Dendritic cell treated with granulocyte-macrophage colony-stimulating factor and Interleukin-4, amounts not matched to agents 40 ng/mL and 50 ng/mL, for 4 days (primary cell): Measurements from ENCODE around the gene TRIM29.
"Not testable (repeated sequence)": the region's sequence is repeated elsewhere in the genome, so short reads cannot be mapped to it uniquely, and the experiment has no call there.

ENCODE experiments used
- H3K27ac Mint-ChIP-seq: one replicate; pipeline ENCODE4 v1.8.0; 2022; ENCODE audit warnings: mild to moderate bottlenecking, mixed read lengths
- H3K27me3 Mint-ChIP-seq: one replicate; pipeline ENCODE4 v1.8.0; 2022; ENCODE audit warnings: mild to moderate bottlenecking, mixed read lengths
- H3K36me3 Mint-ChIP-seq: one replicate; pipeline ENCODE4 v1.8.0; 2022; ENCODE audit warnings: low read depth, mixed read lengths
- H3K4me1 Mint-ChIP-seq: one replicate; pipeline ENCODE4 v1.8.0; 2022; ENCODE audit warnings: low read depth, mixed read lengths
- H3K4me3 Mint-ChIP-seq: one replicate; pipeline ENCODE4 v1.8.0; 2022; ENCODE audit warnings: mild to moderate bottlenecking, moderate library complexity, mixed read lengths
- H3K9me3 Mint-ChIP-seq: one replicate; pipeline ENCODE4 v1.8.0; 2022; ENCODE audit warnings: mixed read lengths
- intact Hi-C: fragments of 100-400 bp; cut with micrococcal nuclease; formaldehyde crosslinking; loops from one replicate; pipeline ENCODE4 v1.15.0; 2022

Gene TRIM29

DNA sequence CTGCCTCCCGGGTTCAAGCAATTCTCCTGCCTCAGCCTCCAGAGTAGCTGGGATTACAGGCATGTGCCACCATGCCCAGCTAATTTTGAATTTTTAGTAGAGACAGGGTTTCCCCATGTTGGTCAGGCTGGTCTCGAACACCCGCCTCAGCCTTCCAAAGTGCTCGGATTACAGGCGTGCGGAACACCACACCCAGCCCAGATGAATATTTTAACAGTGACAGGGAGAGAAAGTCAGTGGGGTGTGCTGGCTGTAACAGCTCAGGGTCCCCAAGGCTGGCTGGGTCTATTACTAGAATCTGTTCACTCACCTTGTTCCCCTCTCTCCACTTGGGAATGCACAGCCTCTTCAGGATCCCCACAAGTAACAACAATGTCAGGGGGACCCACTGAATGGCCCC, 42.1 kb upstream of the TRIM29 start:
- H3K4me3 Mint-ChIP-seq, H3K9me3 Mint-ChIP-seq, H3K27ac Mint-ChIP-seq, H3K36me3 Mint-ChIP-seq, intact Hi-C loops: not testable (repeated sequence)
- H3K27me3 Mint-ChIP-seq = peaks cover 47% of the 10 kb centered on the region
- H3K4me1 Mint-ChIP-seq = peaks cover 49% of the 10 kb centered on the region

DNA sequence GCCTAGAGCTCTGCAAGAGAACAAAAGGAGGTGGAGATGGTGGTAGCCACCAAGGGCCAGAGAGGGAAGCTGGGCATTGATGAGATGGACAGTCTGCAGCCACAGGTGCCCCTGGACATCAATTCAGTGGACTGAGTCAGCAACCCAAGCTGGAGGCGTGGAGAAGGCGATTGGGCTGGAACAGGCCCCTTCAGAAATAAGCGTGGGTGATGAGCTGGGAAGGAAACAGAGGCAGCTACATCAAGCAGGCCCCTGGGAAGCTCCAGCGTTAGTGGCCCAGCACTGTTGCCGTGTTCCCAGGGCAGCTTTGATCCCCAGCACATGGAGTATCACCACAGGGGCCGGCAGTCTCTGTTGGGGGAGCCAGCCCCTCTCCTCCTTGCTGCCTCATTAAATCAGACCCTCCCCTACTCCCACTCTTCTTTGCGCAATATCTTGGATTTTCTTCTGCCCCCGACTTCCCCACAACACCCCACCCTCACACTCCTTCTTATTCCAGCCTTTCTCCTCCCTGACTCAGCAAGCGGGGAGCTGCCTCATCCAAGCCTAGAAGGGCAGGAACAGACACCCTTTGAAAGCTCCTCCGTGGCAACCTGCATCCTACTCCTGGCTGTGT, 41.3 kb upstream of the TRIM29 start:
- peaks cover 49% of the 10 kb centered on the region for H3K27me3 Mint-ChIP-seq
- intact Hi-C loops = no loop called here
- H3K9me3 Mint-ChIP-seq = peaks cover 8% of the 10 kb centered on the region
- H3K36me3 Mint-ChIP-seq = no peaks in the 10 kb centered on the region
- no peak overlapping the region for H3K4me3 Mint-ChIP-seq
- H3K27ac Mint-ChIP-seq = peak overlapping the region; percentile 59
- peaks cover 54% of the 10 kb centered on the region for H3K4me1 Mint-ChIP-seq

DNA sequence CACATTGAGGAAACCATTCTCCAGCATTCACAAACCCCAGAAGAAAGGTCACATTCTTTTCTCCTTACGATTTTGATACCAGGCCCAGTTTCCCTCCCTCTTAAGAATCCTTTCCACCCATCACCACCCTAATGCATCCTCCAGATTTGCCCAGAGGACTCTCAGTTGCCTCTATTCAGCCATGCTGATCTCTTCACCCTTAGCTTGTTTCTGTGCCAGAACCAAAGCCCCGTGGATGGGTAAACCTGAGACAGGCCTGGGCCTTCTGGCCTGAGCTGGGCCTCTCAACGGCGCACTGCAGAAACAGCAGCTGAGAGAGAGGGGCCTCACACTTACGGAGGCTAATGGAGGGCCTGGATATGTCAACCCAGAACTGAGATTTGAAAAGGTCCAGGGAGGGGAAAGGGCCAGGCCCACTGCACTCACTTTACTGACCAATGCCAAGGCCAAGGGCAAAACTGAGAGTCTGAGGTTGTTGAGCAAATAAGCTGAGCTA, 40.7 kb upstream of the TRIM29 start:
- intact Hi-C loops = no loop called here
- Mint-ChIP-seq H3K4me3 (no peak overlapping the region), H3K27me3 (peaks cover 51% of the 10 kb centered on the region), H3K9me3 (peaks cover 8% of the 10 kb centered on the region), H3K4me1 (peaks cover 54% of the 10 kb centered on the region), H3K36me3 (no peaks in the 10 kb centered on the region), H3K27ac (no peak overlapping the region)

DNA sequence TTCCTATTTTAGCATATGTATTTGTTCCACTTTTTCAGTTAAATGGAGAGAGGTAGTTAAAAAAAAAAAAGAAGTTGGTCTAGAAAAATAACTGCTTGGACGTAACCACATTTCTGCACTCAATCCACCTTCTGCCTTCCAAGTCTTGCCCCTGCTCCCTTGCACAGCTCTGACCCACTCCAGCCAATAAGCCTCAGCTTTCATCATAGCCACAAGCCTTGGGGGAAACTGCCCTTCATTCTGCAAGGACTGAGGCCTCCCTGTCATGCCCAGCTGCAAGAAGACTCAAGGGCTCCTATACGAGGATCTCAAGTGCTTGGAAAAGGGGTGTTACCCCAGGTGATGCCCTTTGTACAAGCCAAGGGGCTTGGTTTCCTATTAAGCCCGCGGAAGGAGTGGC, 37.0 kb upstream of the TRIM29 start:
- H3K9me3 Mint-ChIP-seq = peaks cover 8% of the 10 kb centered on the region
- H3K4me3 Mint-ChIP-seq = no peak overlapping the region
- H3K27ac Mint-ChIP-seq = no peak overlapping the region
- H3K36me3 Mint-ChIP-seq = no peaks in the 10 kb centered on the region
- peaks cover 34% of the 10 kb centered on the region for H3K4me1 Mint-ChIP-seq
- intact Hi-C loops = loop anchor here (5.0 kb wide), 1 partner anchor 32 kb away; no protein-coding TSS in a partner anchor
- H3K27me3 Mint-ChIP-seq = peaks cover 81% of the 10 kb centered on the region

DNA sequence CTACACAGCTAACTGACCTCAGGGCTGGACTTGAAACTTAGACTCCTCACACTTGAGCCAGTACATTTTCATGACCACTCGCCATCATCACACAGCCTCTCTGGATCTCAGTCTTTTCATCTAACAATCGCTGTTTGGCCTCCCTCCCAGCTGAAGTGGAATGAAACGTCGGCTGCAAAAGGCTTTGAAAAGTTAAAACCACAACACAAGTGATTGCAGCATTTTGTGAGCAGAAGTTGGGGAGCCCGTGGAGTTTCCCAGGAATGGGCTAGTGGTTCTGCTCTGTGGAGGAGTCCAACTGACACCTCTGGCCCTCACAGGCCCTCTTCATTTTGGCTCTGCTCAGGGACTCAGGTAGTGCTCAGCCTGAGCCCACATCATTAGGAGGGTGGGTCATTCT, 35.9 kb upstream of the TRIM29 start:
- peaks cover 71% of the 10 kb centered on the region for H3K27me3 Mint-ChIP-seq
- H3K27ac Mint-ChIP-seq = no peak overlapping the region
- H3K36me3 Mint-ChIP-seq = no peaks in the 10 kb centered on the region
- no peak overlapping the region for H3K4me3 Mint-ChIP-seq
- H3K9me3 Mint-ChIP-seq = peaks cover 8% of the 10 kb centered on the region
- intact Hi-C loops = loop anchor here (5.0 kb wide), 1 partner anchor 33 kb away; no protein-coding TSS in a partner anchor
- peaks cover 33% of the 10 kb centered on the region for H3K4me1 Mint-ChIP-seq

DNA sequence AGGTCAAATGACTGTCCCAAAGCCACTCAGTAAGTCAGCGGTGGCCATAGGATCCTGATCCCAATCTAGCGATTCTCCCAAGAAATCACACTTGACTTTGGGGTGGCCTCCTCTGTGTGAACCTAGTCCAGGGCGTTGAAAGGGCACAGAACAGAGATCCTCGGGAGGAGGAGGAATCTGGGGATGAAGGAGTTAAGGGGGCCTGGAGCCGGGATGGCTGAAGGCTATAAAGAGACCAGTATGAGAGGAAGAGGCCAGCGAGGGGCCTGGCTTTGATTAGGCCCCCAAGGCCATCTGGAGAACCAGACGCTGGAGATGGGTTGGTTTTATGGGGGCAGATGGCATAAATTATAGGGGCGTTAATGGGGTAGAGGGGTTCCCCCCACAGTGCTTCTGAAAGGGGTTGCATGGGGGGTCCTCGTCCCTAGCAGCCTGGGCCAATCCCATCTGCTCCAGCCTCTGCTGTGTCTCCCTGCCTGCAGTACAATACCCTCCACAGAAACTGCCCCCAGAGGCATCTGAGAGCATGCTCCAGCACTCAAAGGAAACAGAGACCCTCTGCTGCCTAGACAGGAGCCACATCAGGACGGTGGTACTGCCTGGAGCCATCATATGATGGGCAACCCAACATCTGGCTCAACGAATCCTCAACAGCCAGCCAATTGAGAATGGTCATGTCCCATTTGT, 35.2 kb upstream of the TRIM29 start:
- Mint-ChIP-seq H3K4me3 (no peak overlapping the region), H3K27me3 (peaks cover 76% of the 10 kb centered on the region), H3K36me3 (no peaks in the 10 kb centered on the region), H3K4me1 (peaks cover 38% of the 10 kb centered on the region), H3K9me3 (peaks cover 8% of the 10 kb centered on the region), H3K27ac (no peak overlapping the region)
- intact Hi-C loops = loop anchor here (5.0 kb wide), 1 partner anchor 34 kb away; no protein-coding TSS in a partner anchor

DNA sequence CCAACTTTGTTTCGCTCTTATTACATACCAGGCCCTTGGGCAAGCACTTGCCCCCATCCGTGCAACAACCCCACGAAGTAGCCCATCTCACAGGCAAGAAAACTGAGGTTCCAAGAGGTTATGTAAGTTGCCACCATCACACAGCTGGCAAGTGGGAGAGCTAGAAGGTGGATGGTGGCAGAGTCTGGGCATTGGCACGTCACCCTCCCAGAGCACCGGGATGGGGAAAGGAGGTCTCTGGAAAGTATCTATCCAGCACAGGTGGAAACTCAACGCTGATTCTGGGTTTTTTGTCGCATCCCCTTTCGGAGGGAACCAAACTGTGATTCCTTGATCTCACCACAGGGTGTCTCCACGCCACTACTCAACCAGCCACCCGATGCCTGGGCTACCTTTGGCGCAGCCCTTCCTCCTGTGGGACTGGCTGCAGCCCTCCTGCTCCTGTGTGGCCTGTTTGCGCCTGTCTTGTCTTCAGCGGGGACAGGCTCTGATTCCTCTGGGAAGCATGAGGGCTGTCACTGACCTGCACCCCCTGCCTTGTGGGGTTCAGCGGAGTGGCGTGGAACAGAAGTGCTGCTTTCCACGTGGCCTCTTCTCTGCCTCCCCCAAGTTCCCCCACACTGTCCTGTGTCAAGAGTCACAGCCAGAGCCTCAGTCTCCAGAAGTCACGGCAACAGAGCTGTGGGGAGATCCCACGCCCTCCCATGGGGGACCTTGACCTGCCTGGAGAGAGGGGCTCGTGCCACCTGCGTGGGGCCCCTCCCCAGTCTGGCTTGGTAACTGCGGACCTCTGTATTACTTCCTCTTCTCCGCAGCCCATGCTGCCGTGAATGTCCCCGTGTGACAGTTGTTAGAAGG, 34.4 kb upstream of the TRIM29 start:
- Mint-ChIP-seq H3K4me3 (no peak overlapping the region), H3K27ac (no peak overlapping the region), H3K4me1 (peaks cover 40% of the 10 kb centered on the region), H3K27me3 (peaks cover 82% of the 10 kb centered on the region), H3K36me3 (no peaks in the 10 kb centered on the region), H3K9me3 (no peaks in the 10 kb centered on the region)
- intact Hi-C loops = loop anchor here (1.0 to 5.0 kb wide), 3 partner anchors 35 to 131 kb away; no protein-coding TSS in a partner anchor

DNA sequence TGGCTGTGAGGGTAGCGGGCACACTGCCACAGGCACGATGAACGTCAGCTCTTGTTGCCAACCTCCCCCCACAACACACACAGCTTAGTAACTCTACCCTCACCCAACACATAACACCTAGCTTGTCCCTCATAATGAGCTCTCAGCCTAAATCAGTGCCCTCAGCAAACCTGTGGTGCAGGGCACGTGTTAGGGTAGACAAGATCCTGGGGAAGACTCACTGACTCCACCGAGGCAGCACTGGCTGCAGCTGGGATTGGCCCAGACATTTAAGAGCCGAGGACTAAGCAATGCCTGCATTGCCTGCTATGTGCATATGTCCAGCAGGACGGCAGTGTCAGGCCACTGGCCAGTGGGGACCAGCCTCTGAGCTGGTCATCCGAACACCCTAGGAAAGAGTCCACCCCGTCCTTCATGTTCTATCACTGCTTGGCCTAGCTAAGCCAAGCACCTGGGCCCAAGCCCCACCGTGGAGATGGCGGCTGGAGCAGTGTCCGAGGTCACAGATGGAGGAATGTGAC, 32.9 kb upstream of the TRIM29 start:
- intact Hi-C loops = loop anchor here (5.0 kb wide), 1 partner anchor 36 kb away; no protein-coding TSS in a partner anchor
- no peak overlapping the region for H3K4me3 Mint-ChIP-seq
- H3K4me1 Mint-ChIP-seq = peaks cover 40% of the 10 kb centered on the region
- no peaks in the 10 kb centered on the region for H3K36me3 Mint-ChIP-seq
- H3K27me3 Mint-ChIP-seq = peaks cover 88% of the 10 kb centered on the region
- no peak overlapping the region for H3K27ac Mint-ChIP-seq
- no peaks in the 10 kb centered on the region for H3K9me3 Mint-ChIP-seq

DNA sequence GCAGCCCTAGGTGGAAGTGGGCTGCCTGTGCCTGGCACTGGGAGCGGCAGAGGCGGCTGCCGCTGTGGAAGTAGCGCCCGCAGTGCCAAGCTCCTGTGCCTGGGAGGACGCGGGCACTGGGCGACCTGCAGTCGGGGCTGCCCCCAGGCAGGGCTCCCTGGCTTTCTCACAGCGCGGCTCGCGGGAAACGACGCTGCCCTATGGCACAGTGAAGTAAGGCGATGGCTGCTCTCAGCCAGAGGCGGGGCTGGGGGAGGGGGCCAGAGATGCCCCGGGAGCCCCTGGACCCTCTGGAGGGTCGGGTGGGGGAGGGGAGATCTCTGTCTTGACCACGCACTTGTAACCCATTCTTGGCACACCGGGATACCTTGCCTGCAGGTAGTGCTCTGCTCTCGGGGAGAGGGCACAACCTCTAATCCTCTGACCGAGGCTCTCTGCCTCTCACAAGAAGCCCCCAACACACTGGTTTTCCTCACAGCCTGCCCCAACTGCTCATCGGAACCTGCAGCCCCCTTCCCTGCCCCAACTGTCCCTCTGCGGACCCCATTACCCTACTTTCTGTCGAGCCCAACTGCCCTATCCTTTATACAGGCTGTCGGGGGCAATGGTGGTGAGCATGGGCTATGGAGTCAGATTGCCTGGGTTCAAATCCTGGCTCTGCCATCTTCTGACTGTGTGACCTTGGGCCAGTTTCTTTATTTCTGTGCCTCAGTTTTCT, 32.2 kb upstream of the TRIM29 start:
- Mint-ChIP-seq H3K27me3 (peaks cover 88% of the 10 kb centered on the region), H3K9me3 (no peaks in the 10 kb centered on the region), H3K36me3 (no peaks in the 10 kb centered on the region), H3K4me1 (peaks cover 36% of the 10 kb centered on the region), H3K27ac (no peak overlapping the region), H3K4me3 (no peak overlapping the region)
- intact Hi-C loops = loop anchor here (5.0 kb wide), 1 partner anchor 37 kb away; no protein-coding TSS in a partner anchor

DNA sequence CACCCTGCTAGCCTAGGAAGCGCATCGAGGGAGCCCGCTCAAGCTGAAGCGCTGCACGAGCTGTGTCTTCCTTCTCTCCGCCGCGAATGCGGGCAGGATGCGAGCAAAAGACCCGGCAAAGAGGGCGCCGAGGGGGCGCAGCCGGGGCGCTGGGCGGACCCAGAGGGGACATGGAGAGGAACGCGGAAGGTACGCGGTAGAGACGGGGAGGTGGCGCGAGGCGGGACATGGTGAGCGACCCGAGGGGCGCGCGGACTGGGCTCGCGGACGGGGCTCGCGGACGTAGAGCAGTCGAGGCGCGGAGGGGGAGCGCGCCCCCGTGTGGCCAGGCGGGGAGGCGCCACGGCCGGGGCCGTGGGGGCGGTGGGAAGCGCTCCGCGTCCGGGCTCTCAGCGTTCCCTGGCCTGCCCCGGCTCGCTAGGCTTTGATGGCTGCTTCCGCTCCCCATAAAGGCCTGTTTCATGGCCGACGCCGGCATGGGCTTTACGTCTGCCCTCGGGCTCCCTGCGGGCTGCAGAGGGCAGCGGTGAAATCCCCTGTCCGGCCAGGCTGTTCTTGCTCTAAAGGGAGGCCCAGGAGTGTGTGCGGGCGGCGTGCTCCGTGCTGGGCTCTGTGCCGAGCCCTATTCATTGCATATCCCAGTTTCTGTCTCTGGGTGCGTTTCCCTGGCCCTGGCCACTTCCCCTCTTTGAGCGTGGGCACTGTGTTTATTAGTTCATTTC, 31.2 kb upstream of the TRIM29 start:
- Mint-ChIP-seq H3K9me3 (no peaks in the 10 kb centered on the region), H3K4me3 (peak overlapping the region; percentile 78), H3K27me3 (peaks cover 85% of the 10 kb centered on the region), H3K27ac (peak overlapping the region; percentile 78), H3K4me1 (peaks cover 30% of the 10 kb centered on the region), H3K36me3 (no peaks in the 10 kb centered on the region)
- intact Hi-C loops = no loop called here

DNA sequence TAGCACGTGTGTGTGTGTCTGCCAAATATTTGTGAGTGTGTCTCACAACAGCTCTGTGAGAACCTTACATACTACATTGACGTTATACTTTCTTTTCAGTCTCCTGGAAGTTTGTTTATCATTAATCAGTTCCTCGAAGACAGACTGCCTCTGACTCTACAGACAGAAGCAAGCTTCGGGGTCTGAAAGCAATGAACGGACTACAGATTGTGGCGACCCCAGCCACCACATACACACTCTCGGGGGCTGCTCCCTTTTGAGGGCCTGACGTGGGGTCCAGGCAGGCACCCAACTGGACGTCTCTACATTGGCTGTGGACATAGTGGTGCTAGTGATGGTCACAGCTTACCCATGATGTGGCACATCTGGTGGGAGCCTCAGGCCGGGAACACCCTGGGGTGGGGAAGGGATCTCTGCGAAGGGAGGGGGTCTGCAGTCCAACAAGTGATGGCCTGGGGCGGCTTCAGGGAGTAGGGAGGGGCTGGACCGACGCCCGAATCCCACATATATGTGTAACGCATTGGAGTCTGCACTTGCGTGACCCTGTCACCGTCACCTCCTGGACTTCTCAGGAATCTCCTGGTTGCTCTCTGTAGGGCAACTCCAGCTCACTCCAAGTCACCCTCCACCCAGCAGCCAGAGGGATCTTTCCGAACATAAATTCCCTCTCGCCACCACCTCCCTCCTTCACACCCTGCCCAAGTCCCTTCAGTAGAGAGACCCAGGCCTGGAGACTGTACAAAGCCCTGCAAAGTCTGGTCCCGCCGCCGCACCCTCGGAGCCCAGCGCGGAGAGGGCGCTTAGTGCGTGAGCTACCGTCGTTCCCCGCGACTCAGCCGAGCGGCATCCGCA, 30.4 kb upstream of the TRIM29 start:
- no peaks in the 10 kb centered on the region for H3K9me3 Mint-ChIP-seq
- H3K4me1 Mint-ChIP-seq = peaks cover 30% of the 10 kb centered on the region
- H3K36me3 Mint-ChIP-seq = no peaks in the 10 kb centered on the region
- intact Hi-C loops = no loop called here
- H3K27me3 Mint-ChIP-seq = peaks cover 81% of the 10 kb centered on the region
- H3K27ac Mint-ChIP-seq = peak overlapping the region; percentile 78
- H3K4me3 Mint-ChIP-seq = peak overlapping the region; percentile 78

DNA sequence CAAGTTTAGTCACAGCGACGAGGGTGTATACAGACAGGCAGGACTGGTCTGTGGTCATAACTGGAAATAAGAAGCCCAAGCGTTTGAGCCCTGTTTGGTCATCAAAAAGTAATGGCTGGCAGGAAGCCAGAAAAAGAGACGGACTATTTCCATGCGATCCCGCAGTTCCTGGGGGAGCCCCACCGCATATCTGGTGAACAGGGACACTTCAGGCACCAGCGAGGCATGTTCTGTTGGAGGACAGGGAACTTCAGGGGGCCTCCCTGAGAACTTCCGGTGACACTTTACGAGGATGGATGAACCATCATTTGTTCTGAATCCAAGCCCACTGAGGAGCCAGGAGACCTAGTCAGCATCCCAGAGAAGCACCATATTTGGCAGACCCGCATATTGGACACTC, 29.7 kb upstream of the TRIM29 start:
- peaks cover 78% of the 10 kb centered on the region for H3K27me3 Mint-ChIP-seq
- H3K36me3 Mint-ChIP-seq = no peaks in the 10 kb centered on the region
- no peak overlapping the region for H3K4me3 Mint-ChIP-seq
- peaks cover 24% of the 10 kb centered on the region for H3K4me1 Mint-ChIP-seq
- intact Hi-C loops = no loop called here
- H3K27ac Mint-ChIP-seq = no peak overlapping the region
- no peaks in the 10 kb centered on the region for H3K9me3 Mint-ChIP-seq
